ENCODE results near the gene CENPF.
"Not testable (repeated sequence)": the region's sequence is repeated elsewhere in the genome, so short reads cannot be mapped to it uniquely, and the experiment has no call there.

- TF ChIP-seq, protein P1, sequence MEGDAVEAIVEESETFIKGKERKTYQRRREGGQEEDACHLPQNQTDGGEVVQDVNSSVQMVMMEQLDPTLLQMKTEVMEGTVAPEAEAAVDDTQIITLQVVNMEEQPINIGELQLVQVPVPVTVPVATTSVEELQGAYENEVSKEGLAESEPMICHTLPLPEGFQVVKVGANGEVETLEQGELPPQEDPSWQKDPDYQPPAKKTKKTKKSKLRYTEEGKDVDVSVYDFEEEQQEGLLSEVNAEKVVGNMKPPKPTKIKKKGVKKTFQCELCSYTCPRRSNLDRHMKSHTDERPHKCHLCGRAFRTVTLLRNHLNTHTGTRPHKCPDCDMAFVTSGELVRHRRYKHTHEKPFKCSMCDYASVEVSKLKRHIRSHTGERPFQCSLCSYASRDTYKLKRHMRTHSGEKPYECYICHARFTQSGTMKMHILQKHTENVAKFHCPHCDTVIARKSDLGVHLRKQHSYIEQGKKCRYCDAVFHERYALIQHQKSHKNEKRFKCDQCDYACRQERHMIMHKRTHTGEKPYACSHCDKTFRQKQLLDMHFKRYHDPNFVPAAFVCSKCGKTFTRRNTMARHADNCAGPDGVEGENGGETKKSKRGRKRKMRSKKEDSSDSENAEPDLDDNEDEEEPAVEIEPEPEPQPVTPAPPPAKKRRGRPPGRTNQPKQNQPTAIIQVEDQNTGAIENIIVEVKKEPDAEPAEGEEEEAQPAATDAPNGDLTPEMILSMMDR (IDR thresholded peaks at IDR 0.05): not testable (repeated sequence)
- TF ChIP-seq POLR2AphosphoS5 (IDR thresholded peaks at IDR 0.05): not testable (repeated sequence)
Measured at GRCh38 chr1:214673029-214673428, 70.0 kb downstream of the CENPF start.
